Nephron (organoid): ENCODE data around the gene TPCN1.

Experiments used
- H3K27ac Mint-ChIP-seq, 3 experiments: 2 replicates each; pipeline ENCODE4 v1.8.0; 2020; ENCODE audit warnings: mixed read lengths in 3 of 3, mild to moderate bottlenecking in 2 of 3, moderate library complexity in 1 of 3
- H3K27me3 Mint-ChIP-seq: 2 replicates; pipeline ENCODE4 v1.8.0; 2021; ENCODE audit warnings: low read depth, mild to moderate bottlenecking, moderate library complexity, mixed read lengths
- H3K36me3 Mint-ChIP-seq: 2 replicates; pipeline ENCODE4 v1.8.0; 2020; ENCODE audit warnings: low read depth, mixed read lengths
- H3K4me1 Mint-ChIP-seq: 2 replicates; pipeline ENCODE4 v1.8.0; 2020; ENCODE audit warnings: mixed read lengths
- H3K4me3 Mint-ChIP-seq, 3 experiments: 2 replicates each; pipeline ENCODE4 v1.8.0; 2020; ENCODE audit warnings: mild to moderate bottlenecking in 3 of 3, mixed read lengths in 3 of 3, moderate library complexity in 2 of 3
- H3K9me3 Mint-ChIP-seq: 2 replicates; pipeline ENCODE4 v1.8.0; 2020; ENCODE audit warnings: mixed read lengths
- CTCF ChIP-seq, 3 experiments: fragments of 200-600 bp; sonication (generic); IDR thresholded peaks; one replicate each; pipeline ENCODE4 v1.5.0; 2021; ENCODE audit warnings: antibody characterized with exemption in 3 of 3; ENCODE audit not compliant: unreplicated experiment in 3 of 3

The TPCN1 gene

GRCh38 chr12:113260636-113261300 lies 39.5 kb downstream of the TPCN1 start:
- peak overlapping the region; percentile 81 to 90 (median 82) for H3K27ac Mint-ChIP-seq
- peaks cover 29% of the 10 kb centered on the region for H3K4me1 Mint-ChIP-seq
- H3K27me3 Mint-ChIP-seq, result no peaks in the 10 kb centered on the region
- H3K36me3 Mint-ChIP-seq, result peaks cover 4% of the 10 kb centered on the region
- no peaks in the 10 kb centered on the region for H3K9me3 Mint-ChIP-seq
- H3K4me3 Mint-ChIP-seq, result no peak overlapping the region
- TF ChIP-seq CTCF (IDR thresholded peaks at IDR 0.05; ENCODE audit: unreplicated experiment in 3 of 3), result no peak

- no peak overlapping the region for H3K4me3 Mint-ChIP-seq
- peaks cover 29% of the 10 kb centered on the region for H3K4me1 Mint-ChIP-seq
- H3K27me3 Mint-ChIP-seq, result no peaks in the 10 kb centered on the region
- no peaks in the 10 kb centered on the region for H3K9me3 Mint-ChIP-seq
- H3K27ac Mint-ChIP-seq, result peak overlapping the region in 2 of 3 experiments; percentile 68 to 81
- H3K36me3 Mint-ChIP-seq, result peaks cover 13% of the 10 kb centered on the region
- no peak for TF ChIP-seq CTCF (IDR thresholded peaks at IDR 0.05; ENCODE audit: unreplicated experiment in 3 of 3)
Measured at GRCh38 chr12:113261847-113262470, 40.7 kb downstream of the TPCN1 start.

- Mint-ChIP-seq H3K36me3 (peaks cover 17% of the 10 kb centered on the region), H3K4me1 (peaks cover 29% of the 10 kb centered on the region), H3K27me3 (no peaks in the 10 kb centered on the region), H3K9me3 (no peaks in the 10 kb centered on the region), H3K4me3 (no peak overlapping the region), H3K27ac (peak overlapping the region in 1 of 3 experiments; percentile 12)
- TF ChIP-seq CTCF (IDR thresholded peaks at IDR 0.05; ENCODE audit: unreplicated experiment in 3 of 3), result no peak
Measured at GRCh38 chr12:113262710-113263109, 41.4 kb downstream of the TPCN1 start.

- Mint-ChIP-seq H3K27ac (peak overlapping the region in 2 of 3 experiments; percentile 27 to 67), H3K9me3 (no peaks in the 10 kb centered on the region), H3K4me3 (no peak overlapping the region), H3K4me1 (peaks cover 29% of the 10 kb centered on the region), H3K27me3 (no peaks in the 10 kb centered on the region), H3K36me3 (peaks cover 22% of the 10 kb centered on the region)
- no peak for TF ChIP-seq CTCF (IDR thresholded peaks at IDR 0.05; ENCODE audit: unreplicated experiment in 3 of 3)
Measured at GRCh38 chr12:113263431-113263963, 42.2 kb downstream of the TPCN1 start.

- H3K27ac Mint-ChIP-seq, result peak overlapping the region in 1 of 3 experiments; percentile 28
- H3K9me3 Mint-ChIP-seq, result no peaks in the 10 kb centered on the region
- TF ChIP-seq CTCF (IDR thresholded peaks at IDR 0.05; ENCODE audit: unreplicated experiment in 3 of 3), result no peak
- H3K36me3 Mint-ChIP-seq, result peaks cover 22% of the 10 kb centered on the region
- no peaks in the 10 kb centered on the region for H3K27me3 Mint-ChIP-seq
- H3K4me1 Mint-ChIP-seq, result peaks cover 13% of the 10 kb centered on the region
- no peak overlapping the region for H3K4me3 Mint-ChIP-seq
Measured at GRCh38 chr12:113266106-113266895, 45.0 kb downstream of the TPCN1 start.
